ENCODE data around the gene GRIP2.

GRIP2 gene

DNA sequence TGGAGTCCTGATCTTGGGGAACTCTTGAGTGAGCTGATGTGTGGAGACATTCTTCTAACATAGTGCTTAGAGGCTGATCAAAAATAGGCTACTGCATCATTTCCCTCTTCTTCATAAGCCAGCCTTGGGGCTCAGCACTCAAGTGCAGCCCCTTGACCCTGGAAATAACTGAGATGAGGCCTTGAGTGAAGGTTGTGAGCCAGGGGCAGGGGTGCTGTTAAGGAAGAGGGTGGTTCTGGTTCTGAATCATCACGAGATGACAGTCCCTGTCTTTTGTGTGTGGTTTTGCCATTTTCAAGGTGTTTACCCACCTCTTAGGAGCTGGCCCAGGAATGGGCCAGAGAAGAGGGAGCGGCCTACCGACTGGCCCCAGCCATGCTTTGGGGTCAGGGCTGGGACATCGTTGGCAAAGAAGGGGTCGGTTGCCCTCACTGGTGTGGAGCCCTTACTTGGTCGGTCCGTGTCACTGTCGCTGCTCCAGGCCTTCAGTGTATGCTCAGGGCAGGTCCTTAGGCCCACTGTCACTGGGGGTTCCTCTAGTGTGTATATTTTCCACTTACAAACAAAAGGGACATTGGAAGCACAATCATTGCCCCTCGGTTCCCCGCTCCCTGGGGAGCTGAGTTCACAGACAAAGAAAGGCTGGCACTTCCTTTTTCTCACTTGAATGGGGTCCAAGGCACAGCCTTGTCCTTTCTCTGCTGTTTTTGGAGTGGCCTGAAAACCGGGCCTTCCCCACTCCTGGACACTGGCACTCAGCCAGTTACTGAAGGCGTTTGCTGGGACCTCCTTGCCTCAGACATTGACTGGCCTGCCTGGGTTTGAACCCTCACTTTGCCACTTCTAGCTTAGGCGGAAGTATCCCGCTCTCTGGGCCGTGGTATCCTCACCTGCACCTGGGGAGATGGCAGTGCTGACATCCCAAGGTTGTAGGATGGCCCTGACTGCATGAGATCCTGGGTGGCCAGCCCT is 91.1 kb downstream of the GRIP2 start:
- Histone ChIP-seq H3K9me3 (replicated peaks; ENCODE audit: low read length) (no peaks in the 10 kb centered on the region), H3K4me1 (ENCODE audit: control insufficient read depth, insufficient read depth, low read length) (peaks cover 27% of the 10 kb centered on the region), H3K4me3 (ENCODE audit: low read length) (no peak overlapping the region), H3K9ac (ENCODE audit: low read depth, low read length) (no peak overlapping the region), H3K27me3 (ENCODE audit: control insufficient read depth, insufficient read depth, low read length) (no peaks in the 10 kb centered on the region), H3K36me3 (ENCODE audit: insufficient read depth, low read length) (peaks cover 56% of the 10 kb centered on the region), H3K4me2 (ENCODE audit: low read length) (no peak overlapping the region)

DNA sequence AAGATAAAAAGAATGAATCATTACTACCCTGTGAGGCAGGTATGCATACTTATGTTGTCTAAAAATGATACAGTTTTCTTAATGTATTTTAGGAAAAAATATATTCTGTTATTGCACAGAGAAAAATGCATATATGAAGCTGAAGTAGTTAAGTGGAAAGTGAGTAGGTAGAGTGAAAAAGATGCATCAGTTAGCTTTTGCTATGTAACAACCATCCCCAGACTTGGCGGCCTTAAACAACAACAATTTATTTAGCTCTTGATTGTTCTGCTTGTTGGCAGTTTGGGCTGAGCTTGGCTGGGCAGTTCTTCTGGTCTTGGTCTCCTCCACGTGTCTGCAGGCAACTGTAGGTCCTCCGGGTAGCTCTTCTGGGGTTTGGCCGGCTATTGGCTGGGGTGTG is 92.1 kb downstream of the GRIP2 start:
- H3K4me1 ChIP-seq (ENCODE audit: control insufficient read depth, insufficient read depth, low read length), result peaks cover 18% of the 10 kb centered on the region
- H3K36me3 ChIP-seq (ENCODE audit: insufficient read depth, low read length), result peaks cover 56% of the 10 kb centered on the region
- H3K27me3 ChIP-seq (ENCODE audit: control insufficient read depth, insufficient read depth, low read length), result no peaks in the 10 kb centered on the region
- H3K9ac ChIP-seq (ENCODE audit: low read depth, low read length), result no peak overlapping the region
- no peak overlapping the region for H3K4me3 ChIP-seq (ENCODE audit: low read length)
- H3K4me2 ChIP-seq (ENCODE audit: low read length), result no peak overlapping the region
- no peaks in the 10 kb centered on the region for H3K9me3 ChIP-seq (replicated peaks; ENCODE audit: low read length)

DNA sequence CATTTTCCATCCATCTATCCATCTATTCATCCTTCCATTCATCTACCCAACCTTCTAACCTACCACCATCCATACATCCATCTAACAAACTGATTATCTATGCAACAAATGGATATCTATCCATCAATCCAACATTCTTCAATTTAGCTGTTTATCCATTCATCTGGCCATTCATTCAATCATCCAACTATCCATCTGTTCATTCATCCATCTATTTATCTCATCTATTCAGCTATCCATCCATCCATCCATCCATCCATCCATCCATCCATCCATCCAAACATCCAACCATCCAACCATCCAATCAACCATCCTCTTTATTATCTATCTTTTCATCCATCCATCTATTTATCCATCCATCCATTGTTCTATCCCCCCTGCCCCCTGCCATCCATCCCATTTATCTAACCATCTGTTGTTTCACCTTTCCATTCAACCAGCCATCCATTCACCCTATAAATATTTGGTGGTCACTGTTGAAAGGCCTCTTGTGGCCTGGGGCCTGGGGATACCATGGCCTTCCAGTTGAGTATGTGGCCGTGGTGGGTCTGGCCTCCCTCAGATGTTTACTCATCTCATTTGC is 93.1 kb downstream of the GRIP2 start:
- Histone ChIP-seq H3K4me1 (ENCODE audit: control insufficient read depth, insufficient read depth, low read length) (peaks cover 8% of the 10 kb centered on the region), H3K36me3 (ENCODE audit: insufficient read depth, low read length) (peaks cover 56% of the 10 kb centered on the region), H3K9me3 (replicated peaks; ENCODE audit: low read length) (no peaks in the 10 kb centered on the region), H3K9ac (ENCODE audit: low read depth, low read length) (no peak overlapping the region), H3K27me3 (ENCODE audit: control insufficient read depth, insufficient read depth, low read length) (no peaks in the 10 kb centered on the region), H3K4me3 (ENCODE audit: low read length) (no peak overlapping the region), H3K4me2 (ENCODE audit: low read length) (no peak overlapping the region)

DNA sequence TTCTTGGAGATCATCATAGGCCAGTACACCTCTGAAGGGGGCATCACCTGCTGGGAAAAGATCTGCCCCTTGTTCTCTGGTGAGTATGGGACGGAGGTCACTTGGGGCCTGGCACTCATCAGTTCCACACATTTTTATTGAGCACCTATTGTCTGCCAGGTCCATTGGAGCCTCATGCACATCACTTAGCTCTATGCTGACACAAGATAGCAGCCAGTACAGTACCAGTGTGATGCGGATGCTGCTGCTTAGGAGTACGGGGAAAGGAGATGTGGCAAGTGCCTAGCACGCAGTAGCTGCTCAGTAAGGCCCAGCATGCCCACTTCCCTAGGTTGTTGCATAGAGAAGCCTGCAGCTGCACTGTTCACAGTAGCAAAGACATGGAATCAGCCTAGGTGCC is 94.4 kb downstream of the GRIP2 start:
- Histone ChIP-seq H3K36me3 (ENCODE audit: insufficient read depth, low read length) (peaks cover 44% of the 10 kb centered on the region), H3K9me3 (replicated peaks; ENCODE audit: low read length) (no peaks in the 10 kb centered on the region), H3K27me3 (ENCODE audit: control insufficient read depth, insufficient read depth, low read length) (no peaks in the 10 kb centered on the region), H3K4me1 (ENCODE audit: control insufficient read depth, insufficient read depth, low read length) (peaks cover 13% of the 10 kb centered on the region), H3K9ac (ENCODE audit: low read depth, low read length) (no peak overlapping the region), H3K4me2 (ENCODE audit: low read length) (no peak overlapping the region), H3K4me3 (ENCODE audit: low read length) (no peak overlapping the region)

DNA sequence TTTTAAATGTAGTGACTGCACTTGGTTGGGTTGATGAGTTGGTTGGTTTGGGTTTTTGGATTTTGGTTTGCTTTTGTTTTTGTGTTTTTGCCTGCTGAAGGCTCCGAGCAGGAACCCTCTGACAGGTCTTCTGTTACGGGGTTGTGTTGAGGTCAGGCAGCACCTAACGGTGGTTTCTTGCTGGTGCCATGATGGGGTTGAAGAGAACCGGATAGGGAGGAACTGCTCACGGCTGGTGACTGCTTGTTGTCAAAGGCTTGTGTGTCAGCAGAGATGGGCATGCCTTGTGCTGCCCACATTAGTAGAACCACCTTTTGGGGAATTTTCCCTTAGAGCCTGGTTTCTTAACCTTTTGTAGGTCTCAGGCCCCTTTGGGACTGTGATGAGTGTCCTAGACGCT is 95.8 kb downstream of the GRIP2 start:
- H3K9ac ChIP-seq (ENCODE audit: low read depth, low read length), result no peak overlapping the region
- no peaks in the 10 kb centered on the region for H3K9me3 ChIP-seq (replicated peaks; ENCODE audit: low read length)
- H3K27me3 ChIP-seq (ENCODE audit: control insufficient read depth, insufficient read depth, low read length), result no peaks in the 10 kb centered on the region
- no peak overlapping the region for H3K4me3 ChIP-seq (ENCODE audit: low read length)
- no peak overlapping the region for H3K4me2 ChIP-seq (ENCODE audit: low read length)
- H3K4me1 ChIP-seq (ENCODE audit: control insufficient read depth, insufficient read depth, low read length), result peaks cover 27% of the 10 kb centered on the region
- H3K36me3 ChIP-seq (ENCODE audit: insufficient read depth, low read length), result peaks cover 36% of the 10 kb centered on the region

DNA sequence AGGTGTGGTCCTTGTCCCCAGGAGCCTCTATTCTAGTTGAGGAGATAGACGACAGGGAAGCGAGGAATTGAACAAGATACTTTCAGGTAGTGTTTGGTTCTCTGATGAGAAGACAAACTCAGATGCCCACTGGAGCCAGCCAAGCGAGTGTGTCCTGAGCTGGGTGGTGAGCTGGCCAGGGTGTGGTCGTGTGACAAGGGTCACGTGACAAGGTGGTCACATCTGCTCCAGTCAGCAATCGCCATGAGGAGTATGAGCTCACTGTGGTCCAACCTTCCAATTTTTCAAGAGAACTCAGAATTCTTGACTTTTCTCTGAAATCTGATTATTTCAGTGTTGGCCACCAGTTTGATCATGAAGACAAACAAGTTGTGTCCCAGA is 98.2 kb downstream of the GRIP2 start:
- no peak overlapping the region for H3K9ac ChIP-seq (ENCODE audit: low read depth, low read length)
- no peaks in the 10 kb centered on the region for H3K27me3 ChIP-seq (ENCODE audit: control insufficient read depth, insufficient read depth, low read length)
- H3K4me1 ChIP-seq (ENCODE audit: control insufficient read depth, insufficient read depth, low read length), result peaks cover 37% of the 10 kb centered on the region
- H3K4me2 ChIP-seq (ENCODE audit: low read length), result no peak overlapping the region
- H3K9me3 ChIP-seq (replicated peaks; ENCODE audit: low read length), result no peaks in the 10 kb centered on the region
- no peak overlapping the region for H3K4me3 ChIP-seq (ENCODE audit: low read length)
- H3K36me3 ChIP-seq (ENCODE audit: insufficient read depth, low read length), result peaks cover 16% of the 10 kb centered on the region

DNA sequence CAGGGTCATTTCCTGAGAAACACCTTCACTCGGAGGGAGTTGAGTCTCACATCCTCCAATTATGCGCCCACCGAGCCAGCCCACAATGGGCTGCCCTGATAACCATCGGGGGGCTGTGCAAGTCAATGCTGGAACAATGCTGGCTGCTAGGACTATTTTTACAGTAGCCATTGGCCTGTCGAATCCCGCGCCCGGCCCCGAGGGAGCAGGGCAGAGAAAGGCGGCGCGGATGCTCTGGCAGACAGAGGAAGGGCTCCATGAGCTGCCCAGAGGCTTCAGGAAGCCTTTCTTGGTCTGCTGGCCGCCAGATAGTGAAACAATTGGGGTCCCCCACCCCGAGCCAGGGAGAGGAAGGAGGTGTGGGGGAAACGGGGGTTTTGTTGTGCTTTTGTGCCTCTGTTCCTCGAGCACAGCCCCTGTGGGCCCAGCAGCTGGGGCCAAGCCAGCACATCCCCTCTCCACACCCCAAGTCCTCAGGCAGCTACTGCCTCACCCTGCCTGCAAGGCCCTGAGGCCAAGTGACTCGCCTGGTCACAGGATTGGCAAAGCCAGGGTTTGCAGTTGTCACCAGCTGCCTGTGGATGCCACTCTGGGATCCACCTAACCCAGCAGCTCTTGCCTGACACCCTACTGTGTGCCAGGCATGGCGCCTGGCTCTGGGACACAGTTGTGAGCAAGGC is 98.8 kb downstream of the GRIP2 start:
- Histone ChIP-seq H3K4me2 (ENCODE audit: low read length) (no peak overlapping the region), H3K4me3 (ENCODE audit: low read length) (no peak overlapping the region), H3K9me3 (replicated peaks; ENCODE audit: low read length) (no peaks in the 10 kb centered on the region), H3K9ac (ENCODE audit: low read depth, low read length) (no peak overlapping the region), H3K27me3 (ENCODE audit: control insufficient read depth, insufficient read depth, low read length) (no peaks in the 10 kb centered on the region), H3K4me1 (ENCODE audit: control insufficient read depth, insufficient read depth, low read length) (peaks cover 37% of the 10 kb centered on the region), H3K36me3 (ENCODE audit: insufficient read depth, low read length) (peaks cover 10% of the 10 kb centered on the region)

DNA sequence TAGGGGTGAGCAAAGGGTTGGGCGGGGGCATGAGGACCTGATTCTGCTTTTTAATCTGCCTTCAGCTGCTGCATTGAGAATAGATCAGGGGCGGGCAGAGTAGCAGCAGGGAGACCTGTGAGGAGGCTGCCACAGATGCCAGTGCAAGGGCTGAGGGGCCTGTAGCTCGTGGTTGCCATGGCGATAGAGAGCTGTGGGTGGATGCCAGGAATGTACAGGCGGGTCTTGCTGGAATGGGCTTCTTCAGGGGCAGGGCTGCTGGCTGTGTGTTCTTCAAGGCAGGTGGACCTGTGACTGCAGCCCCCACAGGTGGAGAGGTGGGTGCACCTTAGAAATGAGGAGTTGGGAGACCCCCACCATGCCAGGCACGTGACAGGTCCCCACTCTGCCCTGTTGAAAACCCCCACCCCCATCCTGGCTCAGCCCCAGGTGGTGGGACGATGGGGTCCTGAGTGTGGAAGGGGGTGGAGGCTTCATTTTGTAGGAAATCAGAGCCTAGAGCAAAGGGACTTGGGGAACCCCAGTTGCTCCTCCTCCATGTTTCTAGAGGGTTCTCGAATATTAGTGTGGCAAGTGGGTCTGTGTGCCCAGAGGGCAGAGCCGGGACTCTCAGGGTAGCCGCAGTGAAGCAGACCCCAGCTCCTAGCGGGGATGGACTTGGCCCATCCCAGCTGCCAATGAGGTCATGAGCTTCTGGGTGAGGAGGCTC is 99.5 kb downstream of the GRIP2 start:
- Histone ChIP-seq H3K4me3 (ENCODE audit: low read length) (no peak overlapping the region), H3K27me3 (ENCODE audit: control insufficient read depth, insufficient read depth, low read length) (no peaks in the 10 kb centered on the region), H3K36me3 (ENCODE audit: insufficient read depth, low read length) (peaks cover 3% of the 10 kb centered on the region), H3K9ac (ENCODE audit: low read depth, low read length) (no peak overlapping the region), H3K4me2 (ENCODE audit: low read length) (no peak overlapping the region), H3K9me3 (replicated peaks; ENCODE audit: low read length) (no peaks in the 10 kb centered on the region), H3K4me1 (ENCODE audit: control insufficient read depth, insufficient read depth, low read length) (peaks cover 37% of the 10 kb centered on the region)

DNA sequence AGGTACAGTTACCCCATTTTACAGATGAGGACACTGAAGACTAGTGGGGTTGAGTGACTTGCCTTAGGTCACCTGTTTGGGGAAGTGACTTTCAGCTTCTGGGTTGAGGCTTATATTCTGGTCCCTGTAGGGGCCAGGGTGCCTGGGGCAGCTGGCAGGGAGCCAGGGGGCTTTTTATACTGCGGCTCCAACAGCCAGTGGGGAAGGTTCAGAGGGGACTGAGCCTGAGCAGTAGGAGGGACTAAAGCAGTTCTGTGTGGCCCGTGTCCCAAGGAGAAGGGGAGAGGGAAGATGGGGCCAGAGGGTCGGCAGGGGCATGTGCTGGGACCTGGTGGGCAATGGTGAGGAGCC is 100.0 kb downstream of the GRIP2 start:
- H3K4me2 ChIP-seq (ENCODE audit: low read length), result no peak overlapping the region
- H3K27me3 ChIP-seq (ENCODE audit: control insufficient read depth, insufficient read depth, low read length), result no peaks in the 10 kb centered on the region
- no peaks in the 10 kb centered on the region for H3K36me3 ChIP-seq (ENCODE audit: insufficient read depth, low read length)
- no peaks in the 10 kb centered on the region for H3K9me3 ChIP-seq (replicated peaks; ENCODE audit: low read length)
- H3K4me3 ChIP-seq (ENCODE audit: low read length), result no peak overlapping the region
- no peak overlapping the region for H3K9ac ChIP-seq (ENCODE audit: low read depth, low read length)
- H3K4me1 ChIP-seq (ENCODE audit: control insufficient read depth, insufficient read depth, low read length), result peaks cover 42% of the 10 kb centered on the region

DNA sequence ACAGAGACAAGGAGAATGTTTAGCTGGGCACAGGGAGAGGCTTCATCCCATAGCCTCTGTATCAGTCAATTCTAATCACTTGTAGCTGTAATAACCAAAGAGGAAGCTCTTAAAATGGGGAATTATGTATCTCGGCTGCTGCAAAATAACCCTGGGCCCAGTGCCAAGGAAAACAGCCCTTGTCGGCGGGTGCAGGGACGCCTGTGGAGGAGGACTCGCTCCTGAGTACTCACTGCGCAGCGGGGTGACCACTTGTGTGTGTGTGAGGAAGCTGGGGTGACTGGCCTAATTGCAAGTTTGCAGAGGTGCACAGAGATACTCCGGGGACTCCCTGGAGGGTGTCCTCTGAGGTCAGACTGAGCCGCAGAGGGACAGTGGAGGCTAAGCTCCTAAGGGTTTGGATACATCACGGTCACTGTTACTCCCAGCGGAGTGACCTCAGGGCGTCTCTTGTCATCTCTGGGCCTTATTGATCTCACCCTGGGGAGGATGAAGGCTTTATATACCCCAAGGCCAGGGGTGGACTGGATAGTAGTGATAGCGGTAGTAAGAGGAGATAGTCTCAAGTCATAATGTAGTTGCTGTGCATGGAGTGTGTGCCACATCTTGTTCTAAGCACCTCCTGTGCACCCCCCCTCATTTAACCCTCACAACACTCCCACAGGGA is 100.5 kb downstream of the GRIP2 start:
- no peak overlapping the region for H3K9ac ChIP-seq (ENCODE audit: low read depth, low read length)
- H3K9me3 ChIP-seq (replicated peaks; ENCODE audit: low read length), result no peaks in the 10 kb centered on the region
- H3K4me3 ChIP-seq (ENCODE audit: low read length), result no peak overlapping the region
- no peaks in the 10 kb centered on the region for H3K36me3 ChIP-seq (ENCODE audit: insufficient read depth, low read length)
- peaks cover 47% of the 10 kb centered on the region for H3K4me1 ChIP-seq (ENCODE audit: control insufficient read depth, insufficient read depth, low read length)
- peak overlapping the region; percentile 16 for H3K4me2 ChIP-seq (ENCODE audit: low read length)
- H3K27me3 ChIP-seq (ENCODE audit: control insufficient read depth, insufficient read depth, low read length), result no peaks in the 10 kb centered on the region

Measured in skeletal muscle satellite cell (primary cell).